Activated effector memory CD4-positive, alpha-beta T cell treated with anti-CD3 and anti-CD28 coated beads, Interleukin-2, amount 50 U/mL, for 16 hours (primary cell): ENCODE measurements around the gene PARD3.
"Not testable (repeated sequence)": the region's sequence is repeated elsewhere in the genome, so short reads cannot be mapped to it uniquely, and the experiment has no call there.

ENCODE experiments used
- DNase-seq: peaks from one replicate; pipeline ENCODE4 v3.0.0-alpha.2; 2020

Gene PARD3

DNA sequence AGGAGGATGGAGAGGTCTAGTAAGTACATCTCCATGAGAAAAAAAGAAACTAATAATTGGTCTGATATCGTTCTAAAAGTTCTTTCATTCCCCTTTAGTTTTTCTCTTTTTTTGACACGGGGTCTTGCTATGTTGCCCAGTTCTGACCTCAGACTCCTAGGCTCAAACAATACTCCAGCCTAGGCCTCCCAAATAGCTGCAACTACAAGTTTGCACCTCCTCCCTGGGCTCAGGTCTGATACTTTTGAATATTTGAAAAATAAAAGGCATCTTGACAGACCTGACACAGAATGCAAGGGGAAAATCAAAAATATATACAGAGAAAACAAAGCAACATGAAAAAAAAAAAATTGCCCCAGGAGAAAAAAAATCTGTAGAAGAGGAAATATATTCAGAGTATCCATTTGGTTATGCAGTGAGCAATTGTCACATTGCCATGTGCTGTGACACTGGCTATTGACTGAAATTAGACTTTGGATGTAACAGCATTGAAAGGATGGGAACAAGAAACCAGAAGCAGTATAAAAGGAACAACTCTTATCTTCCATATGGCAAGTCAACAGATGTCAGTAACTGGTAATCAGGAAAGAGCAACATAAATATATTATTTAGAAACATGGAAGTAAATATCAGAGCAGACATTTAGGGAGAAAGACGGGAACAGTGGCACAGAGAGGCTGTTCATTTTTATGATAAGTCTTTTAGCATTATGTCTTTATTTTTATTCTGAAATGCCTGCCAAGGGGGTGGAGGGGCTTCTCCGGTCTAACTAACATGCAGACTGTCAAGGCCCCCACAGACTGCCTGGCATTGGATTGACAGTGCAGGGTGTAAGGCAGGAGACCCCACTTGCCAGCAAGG, 408.4 kb downstream of the PARD3 start:
- DNase-seq: no peak

DNA sequence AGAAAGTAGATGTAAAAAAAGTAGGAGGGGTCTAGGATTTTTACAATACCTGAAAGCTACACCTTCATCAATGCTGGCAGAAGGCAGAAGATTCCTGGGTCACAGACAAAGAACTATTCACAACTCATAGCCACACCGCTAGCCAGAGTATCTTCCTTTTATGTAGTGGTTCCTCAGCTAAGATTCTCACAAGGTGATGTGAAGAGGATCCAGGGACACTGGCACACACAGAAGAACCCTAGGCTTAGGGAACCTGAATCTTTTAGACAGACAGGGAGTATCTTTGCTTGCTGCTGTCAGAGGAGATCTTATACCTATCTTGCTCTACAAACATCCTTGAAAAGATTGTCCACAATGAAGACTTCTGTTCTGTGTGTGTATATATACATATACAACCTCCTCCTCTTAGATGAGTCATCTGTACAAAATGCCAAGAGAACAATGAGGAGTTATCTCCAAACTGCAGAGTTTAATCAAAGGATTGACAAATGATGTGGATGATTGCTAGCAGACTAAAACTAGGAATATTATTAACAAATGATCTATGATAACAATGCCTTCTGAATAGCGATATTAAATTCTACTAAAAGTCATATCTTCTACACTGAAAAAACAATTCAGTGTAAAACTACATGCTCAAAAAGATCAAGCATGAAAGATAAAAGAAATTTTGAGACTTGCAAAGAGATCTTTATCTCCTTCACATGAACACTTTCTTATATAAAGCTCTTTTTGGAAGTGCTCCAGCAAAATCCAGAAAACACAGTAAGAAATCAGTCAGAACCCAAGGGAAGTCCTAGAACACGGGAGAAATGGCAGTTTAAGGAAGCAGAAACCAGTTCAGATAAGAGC, 409.3 kb downstream of the PARD3 start:
- no peak for DNase-seq

DNA sequence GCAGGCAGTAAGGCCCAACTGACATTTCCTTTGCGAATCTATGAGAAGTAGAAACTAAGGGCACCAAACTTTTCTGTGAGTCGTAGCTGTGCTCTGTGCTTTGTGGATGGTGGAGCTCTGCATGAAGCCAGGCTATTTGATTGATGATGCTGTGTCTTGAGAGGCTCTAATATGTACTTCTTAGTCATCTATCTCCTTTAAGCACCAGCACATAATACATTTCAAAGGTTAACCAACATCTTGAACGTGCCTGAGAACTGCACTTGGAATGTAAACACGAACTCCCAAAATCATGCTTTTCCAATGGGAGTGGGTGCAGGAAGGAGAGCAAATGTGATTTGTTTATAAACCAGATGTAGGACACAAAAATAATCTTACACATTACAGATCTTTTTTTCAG, 411.6 kb downstream of the PARD3 start:
- DNase-seq: no peak

DNA sequence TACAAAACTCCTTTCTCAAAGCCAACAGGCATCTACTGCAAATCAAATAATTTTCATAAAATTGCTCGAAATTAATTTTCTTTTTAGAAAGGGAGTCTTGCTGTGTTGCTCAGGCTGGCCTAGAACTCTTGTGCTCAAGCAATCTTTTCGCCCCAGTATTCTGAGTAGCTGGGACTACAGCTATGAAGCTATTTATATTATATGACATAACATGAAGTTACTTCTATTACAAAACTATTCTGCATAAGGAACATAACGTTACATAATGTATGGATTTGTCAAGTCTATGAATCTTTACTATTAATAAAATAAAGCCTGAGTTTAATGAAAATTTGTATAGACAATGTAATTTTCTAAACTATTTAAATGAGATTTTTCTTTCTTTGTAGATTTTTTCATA, 415.0 kb downstream of the PARD3 start:
- DNase-seq: no peak

DNA sequence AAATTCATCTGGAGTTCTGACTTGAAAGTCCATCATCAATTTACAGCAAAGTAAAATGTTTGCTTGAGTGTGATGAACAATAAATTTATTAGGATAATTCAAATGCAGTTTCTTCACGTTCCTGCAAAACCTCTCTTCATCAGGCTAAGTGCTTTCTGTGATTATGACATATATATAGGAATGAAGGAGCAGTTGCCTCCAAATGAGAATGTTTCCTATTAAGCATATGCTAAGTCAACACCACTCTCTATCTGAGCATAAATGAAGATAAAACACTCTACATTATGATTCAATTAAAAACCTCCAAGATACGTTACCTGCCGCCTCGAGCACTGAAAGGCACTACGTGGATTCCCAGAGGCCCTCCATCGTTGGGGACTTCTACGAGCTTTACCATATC, 416.1 kb downstream of the PARD3 start:
- DNase-seq: no peak

DNA sequence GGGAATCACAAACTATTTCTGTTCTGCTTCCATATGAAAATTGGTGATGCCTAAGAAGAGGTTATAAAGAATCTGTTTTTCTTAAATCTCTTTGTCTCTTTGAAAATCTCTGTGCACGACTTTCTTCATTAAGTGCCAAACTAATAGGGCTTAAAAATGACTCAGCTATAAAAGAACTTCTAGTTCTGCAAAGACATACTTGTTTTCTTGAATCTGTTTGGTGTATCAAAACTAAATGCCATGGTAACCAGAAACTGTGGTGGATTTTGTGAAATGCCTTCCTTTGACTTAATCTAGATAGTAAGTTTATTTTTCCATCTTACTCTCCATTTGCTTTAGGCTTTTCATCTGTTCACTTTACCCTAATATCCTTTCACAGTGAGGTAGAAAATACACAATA, 417.8 kb downstream of the PARD3 start:
- no peak for DNase-seq

DNA sequence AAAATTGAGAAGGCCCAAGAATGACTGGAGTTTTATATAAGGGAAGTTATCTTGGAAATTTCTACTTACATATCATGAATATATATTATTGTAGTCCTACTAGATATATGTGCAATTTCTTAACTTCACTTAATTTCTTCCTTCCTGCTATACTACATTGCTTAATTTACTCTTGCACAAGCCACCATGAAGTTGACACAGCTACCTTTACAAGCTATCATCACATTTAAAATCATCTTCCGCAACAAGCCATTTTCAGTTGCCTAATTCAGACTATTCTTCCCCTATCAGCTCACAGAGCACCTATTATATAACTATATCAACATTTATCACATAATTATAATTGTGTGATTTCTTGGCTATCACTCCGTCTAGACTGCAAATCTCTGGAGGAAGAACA, 418.4 kb downstream of the PARD3 start:
- no peak for DNase-seq

DNA sequence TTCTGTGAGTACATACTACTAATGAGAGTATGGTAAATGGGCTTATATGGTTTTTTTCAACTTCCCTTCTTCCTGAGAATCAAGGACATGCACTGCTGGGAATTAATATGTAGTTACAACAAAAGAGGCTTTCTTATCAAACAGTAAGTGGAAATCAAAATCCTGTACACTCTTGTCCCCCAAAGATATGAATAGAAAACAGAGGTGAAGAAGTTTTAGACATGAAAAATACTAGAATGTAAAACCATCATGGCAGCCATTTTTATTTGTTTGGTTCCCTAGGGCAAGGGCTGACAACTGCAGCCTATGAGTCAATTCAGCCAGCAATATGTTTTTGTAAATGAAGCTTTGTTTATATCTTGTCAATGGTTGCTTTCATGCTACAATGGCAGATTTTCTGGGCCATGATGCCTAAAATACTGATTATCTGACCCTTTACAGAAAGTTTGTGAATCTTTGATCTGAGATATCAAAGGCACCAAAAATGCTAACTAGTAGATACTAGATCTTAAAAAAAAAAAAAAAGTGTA, 422.4 kb downstream of the PARD3 start:
- no peak for DNase-seq

DNA sequence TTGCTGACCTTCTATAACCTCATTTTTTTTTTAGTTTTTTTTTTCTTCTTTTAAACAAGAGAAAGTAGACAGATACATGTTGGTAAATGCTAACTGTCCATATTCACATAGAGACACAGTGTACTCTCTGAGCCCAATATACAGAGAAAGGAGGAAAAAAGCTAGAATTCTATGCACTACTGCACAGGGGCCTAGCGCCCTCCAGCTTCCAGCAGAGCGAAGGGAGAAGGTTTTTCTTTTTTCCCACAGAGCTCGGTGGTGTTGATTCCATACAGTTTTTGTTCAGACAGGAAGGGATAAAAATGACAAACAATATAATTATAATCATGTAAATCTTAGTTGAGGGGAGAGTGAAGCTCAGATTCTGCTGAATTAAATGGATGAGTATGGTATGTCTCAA, 423.9 kb downstream of the PARD3 start:
- DNase-seq: not testable (repeated sequence)

DNA sequence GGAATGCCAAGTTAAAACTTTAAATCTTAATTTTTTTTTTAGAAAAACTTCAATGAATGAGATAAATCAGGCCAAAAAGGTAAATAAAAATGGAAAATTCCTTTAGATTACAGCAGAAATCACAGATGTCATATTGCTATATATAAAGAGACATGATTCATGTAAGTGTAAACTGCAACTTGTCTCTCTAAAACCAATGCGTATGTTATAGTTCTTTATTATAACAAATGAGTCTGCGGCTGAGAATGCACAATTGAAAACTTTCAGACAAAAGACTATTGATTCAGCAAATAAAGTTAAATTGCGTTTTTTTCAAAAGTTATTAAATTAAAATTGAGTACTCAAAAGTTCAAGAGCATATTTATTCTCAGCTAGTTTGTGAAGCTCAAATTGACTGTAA, 425.3 kb downstream of the PARD3 start:
- no peak for DNase-seq

DNA sequence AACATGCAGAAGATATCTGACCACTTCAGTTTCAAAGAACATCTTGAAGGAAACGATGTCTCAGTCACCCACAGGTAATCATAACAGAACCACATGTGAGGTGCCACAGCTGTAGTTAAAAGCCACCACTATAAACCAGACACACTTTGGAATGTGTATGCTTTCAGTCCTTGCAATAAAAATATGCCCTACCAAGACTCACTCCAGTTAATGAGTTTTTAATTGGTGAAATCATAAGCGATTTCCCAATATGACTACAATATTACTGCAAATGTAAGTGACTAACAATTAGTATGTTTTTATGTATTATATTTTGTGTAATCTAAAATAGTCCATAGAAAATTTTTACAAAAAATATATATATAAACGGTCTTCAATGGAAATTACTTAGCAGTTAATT, 428.2 kb downstream of the PARD3 start:
- no peak for DNase-seq

DNA sequence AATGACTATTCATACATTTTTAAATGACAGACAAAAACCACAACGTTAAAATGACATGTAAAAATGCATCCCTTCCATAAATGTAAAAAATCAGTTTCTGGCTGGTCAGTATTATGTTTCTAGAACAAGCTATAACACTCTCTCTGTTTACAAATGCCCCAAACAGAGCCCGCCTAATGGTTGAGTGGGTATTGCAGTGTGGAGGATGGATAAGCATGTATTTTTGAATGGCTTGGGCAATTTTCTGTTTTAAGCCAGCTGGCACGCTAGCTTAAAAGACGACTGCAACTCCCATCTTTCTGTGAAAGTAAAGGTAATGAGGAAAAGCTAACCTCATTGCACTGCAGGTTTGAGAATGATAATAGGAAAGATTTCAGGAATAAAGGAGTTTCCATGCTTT, 430.7 kb downstream of the PARD3 start:
- DNase-seq: no peak

DNA sequence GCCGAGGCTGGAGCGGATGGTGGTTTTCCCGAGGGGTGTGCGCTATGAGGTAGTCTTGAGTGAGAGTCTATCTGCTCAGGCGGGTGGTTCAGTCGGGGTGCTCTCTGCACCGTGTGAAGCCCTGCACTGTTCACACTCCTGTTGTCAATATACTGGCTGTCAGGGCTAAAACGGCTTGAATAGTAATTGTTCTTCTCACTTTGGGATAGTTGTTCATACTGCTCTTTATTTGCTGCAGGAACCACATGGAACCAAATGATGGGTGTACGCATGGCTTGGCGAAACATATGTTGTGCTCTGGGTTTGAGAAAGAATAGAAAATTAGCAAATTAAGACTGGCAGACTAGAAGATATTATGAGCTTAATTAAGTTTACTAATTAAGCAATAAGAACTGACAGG, 432.5 kb downstream of the PARD3 start:
- DNase-seq: no peak

DNA sequence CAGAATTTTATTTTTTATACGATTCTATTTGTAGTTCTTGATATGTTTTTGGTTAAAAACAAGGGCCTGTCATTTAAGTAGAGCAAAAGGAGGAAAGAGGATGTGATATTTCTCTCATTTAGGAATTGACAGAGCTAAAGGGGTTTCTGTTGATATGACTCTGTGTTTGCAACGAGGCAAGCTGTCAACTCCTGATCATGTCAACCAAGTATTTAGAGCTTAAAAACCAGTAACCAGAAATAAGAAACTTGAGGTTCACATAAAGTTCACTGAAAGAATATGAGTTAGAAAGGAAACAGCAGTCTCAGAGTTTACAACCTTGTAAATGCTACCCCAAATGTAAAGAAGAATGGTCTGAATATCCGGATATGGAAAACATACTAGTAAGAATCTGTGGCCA, 434.2 kb downstream of the PARD3 start:
- DNase-seq: no peak

DNA sequence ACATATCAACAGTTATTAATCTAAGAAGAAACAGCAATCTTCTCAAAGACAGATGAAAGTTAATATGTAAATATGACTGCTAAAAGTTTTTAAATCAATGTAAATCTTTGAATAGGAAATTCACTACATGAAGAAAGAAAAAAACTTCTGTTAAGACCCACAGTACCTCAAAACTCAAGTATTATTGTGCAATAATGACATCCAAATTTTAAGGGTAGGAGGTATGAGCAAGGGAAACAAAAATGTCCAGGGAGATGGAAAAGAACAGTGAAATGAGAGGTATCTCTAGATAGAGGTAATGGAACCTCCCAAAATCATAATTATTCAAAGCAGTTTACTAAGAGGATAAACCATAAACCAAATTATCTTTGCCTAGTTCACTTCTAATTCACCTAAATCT, 436.8 kb downstream of the PARD3 start:
- no peak for DNase-seq

DNA sequence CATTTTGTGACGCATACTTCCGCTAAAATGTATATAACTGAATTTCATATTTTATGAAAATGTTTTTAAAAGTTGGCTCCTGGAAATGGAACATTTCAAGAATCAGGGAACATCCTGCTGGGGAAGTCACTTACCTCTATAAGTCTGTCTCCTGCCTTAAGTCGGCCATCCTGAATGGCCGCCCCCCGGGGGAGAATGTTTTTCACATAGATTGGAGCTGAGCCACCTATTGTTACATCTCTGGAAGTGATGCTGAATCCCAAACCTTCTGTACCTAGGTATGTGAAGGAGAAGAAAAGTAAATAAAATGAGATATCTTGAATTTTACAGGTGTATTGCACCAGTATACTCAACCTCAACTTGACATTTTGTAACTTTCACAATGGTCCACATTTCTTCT, 437.3 kb downstream of the PARD3 start:
- no peak for DNase-seq

DNA sequence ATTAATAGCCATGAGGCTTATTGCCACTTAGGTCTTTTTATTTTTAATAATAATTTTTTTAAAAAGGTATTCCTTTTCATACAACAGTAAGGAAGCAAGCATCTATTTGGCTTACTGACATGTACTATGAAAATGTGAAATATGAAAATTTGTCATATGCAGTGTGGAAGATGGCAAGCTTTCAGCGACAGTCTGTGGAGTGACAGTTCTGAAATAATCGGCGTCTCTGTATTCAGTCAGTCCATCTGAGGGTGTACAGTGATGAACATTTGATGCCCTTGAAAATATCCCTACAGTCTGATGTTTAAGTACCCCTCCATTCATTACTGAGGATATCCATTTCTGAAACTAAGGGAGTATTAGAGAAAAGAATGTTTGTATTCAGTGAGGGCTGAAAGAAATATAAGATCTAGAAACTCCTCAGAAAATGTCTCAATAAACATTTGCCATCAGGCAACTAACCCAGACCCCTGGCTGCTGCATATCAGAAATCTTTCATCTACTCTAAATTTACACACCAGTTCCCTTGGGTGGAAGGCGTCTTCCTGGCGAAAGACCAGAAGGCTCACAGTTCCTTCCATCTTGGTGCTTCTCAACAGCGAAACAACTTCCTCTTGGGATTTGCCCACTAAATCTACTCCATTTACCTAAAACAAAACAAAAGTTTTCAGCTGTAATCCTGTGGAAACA, 440.6 kb downstream of the PARD3 start:
- no peak for DNase-seq

DNA sequence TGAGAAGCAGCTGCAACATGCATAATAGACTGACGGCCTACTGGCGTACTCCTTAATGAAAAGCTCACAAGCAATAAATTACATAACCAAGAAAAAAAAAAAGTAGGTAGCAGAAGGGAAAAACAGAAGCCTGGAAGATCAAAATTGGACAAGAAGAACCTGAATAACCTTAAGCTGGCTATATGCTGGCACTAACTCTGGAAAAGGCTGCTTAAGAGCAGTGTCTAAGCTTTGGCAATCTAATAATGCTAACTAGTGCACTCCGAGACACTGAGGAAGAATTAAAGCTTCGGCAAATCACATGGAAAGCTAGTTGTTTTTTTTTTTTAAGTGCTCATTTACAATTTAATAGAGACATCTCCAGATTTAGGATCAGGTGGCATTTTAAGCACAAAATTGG, 441.9 kb downstream of the PARD3 start:
- no peak for DNase-seq

DNA sequence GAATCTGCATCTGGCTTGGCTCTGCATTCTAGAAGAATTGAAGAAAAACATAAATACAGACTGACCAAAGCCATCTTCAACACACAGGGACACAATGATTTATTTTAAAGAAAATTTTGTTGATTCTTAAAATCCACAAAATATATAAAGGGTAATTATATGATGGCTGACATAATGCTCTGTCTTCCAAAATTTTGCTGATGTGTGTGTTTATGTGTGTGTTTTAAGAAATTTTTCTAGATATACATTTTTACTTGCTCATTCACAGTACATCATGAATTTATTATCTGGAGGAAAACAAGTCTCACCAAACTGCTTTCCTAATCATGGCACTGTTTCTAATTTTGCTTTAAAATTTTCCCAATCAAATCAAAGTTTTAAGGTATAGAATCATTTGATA, 442.6 kb downstream of the PARD3 start:
- no peak for DNase-seq

DNA sequence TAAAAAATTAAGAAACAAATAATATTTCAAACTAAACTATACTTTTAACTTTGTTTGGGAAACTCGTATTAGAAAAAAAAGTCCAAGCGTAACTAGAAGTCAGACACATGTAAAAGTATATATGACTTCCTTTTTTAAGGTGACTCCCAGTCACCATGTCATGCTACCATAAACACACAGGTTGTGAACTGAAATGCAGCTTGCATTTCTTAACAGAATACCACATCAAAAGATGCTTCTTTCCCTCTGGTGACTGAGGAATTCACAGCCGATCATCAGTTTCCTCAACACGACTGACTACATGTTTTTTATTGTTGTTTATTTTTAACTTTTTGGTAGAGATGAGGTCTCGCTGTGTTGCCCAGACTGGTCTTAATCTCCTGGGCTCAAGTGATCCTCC, 445.0 kb downstream of the PARD3 start:
- DNase-seq: no peak

DNA sequence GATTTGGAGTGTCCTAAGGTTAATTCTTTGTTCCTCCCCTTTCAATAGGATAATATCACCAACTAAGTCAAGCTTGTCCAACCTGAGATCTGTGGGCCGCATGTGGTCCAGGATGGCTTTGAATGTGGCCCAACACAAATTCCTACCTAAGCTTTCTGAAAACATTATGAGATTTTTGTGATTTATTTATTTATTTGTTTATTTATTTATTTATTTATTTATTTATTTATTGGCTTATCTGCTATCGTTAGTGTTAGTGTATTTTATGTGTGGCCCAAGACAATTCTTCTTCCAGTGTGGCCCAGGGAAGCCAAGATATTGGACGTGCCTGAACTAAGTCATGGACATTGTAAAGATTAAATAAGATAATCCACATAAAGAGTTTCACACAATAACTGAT, 446.0 kb downstream of the PARD3 start:
- no peak for DNase-seq

DNA sequence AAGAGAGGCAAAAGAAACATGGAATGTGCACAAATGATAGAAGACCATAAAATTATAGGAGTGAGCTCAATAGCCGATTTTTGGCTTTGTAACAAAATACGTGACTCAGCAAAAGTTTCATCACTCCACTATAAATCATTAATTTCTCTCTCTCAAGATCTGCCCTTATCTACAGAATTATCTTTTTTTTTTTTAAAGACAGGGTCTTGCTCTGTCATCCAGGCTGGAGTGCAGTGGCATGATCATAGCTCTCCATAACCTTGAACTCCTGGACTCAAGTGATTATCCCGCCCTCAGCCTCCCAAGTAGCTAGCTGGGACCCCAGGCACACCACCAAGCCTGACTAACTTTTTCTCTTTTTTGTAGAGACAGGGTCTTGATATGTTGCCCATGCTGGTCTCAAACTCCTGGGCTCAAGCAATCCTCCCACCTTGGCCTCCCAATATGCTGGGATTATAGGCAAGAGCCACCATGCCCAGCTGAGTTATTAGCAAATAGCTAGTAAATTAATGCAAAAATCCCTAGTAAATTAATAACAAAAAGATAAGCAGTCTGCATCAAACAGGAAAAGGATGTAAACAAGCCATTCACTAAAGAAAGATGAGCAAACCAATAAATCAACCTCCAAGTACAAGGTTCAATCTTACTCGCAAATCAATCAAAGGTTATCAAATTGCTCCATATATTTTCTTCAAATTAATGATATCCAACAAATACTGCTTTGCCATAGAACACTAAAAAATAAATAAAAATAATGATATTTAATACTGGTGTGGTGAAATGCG, 450.7 kb downstream of the PARD3 start:
- no peak for DNase-seq

DNA sequence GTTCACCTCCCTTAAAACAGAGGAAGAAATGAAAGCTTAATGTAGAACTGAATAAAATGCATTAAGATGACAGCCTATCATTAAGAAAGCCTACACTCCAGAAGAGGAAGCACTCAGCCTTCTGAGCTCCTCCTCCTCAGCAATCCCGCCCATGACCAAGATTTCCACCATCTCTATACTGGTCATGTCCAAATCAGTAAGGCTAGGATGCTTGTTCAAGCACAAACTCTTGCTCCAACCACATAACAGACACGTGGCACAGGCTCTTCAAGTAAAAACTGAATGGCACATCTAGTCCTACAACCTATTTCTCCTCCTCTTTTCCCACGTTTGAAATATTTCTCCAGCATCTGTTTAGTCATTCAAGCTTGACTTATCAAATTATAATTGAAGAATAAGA, 454.1 kb downstream of the PARD3 start:
- DNase-seq: no peak
